H1 (cell line): ENCODE measurements around the gene CEP41. TPM values are rescaled to one million over a fixed set of nuclear protein-coding genes. Genes with fewer than 3 reads are reported as not detected.

Source experiments
- CTCF ChIA-PET: fragments of 300-600 bp; sonication (Branson Sonifier 250); formaldehyde crosslinking; loops from one replicate; lab custom pipeline; 2021; ENCODE audit not compliant: partially characterized antibody; lab: Charles Lee
- POLR2A ChIA-PET: fragments of 300-600 bp; sonication (Branson Sonifier 250); formaldehyde crosslinking; loops from one replicate; lab custom pipeline; 2021; ENCODE audit warnings: inconsistent platforms; ENCODE audit not compliant: partially characterized antibody; lab: Charles Lee
- DNase-seq, 2 experiments: peaks; one replicate each; pipeline versions ENCODE4 v3.0.0 to v3.0.0-alpha.2; 2010 to 2022; ENCODE audit warnings: low spot score in 2 of 2, low read depth in 1 of 2, mixed read lengths in 1 of 2
- FAIRE-seq: peaks from 2 replicates; lab custom pipeline; 2011; peaks lifted over from hg19 to GRCh38; lab: Jason Lieb, UNC
- H2AFZ ChIP-seq: 2 replicates; pipeline ENCODE4 v1.8.1; 2012; ENCODE audit warnings: low read length, inconsistent platforms
- H2AK5ac ChIP-seq: 2 replicates; pipeline ENCODE4 v1.6.1; 2013; ENCODE audit warnings: low read depth, low read length
- H2BK120ac ChIP-seq: replicated peaks from 2 replicates; pipeline ENCODE3; 2013; ENCODE audit warnings: low read depth, low read length, inconsistent platforms
- H2BK12ac ChIP-seq: 2 replicates; pipeline ENCODE4 v1.6.1; 2013; ENCODE audit warnings: low read depth, low read length
- H2BK15ac ChIP-seq: 2 replicates; pipeline ENCODE4 v1.6.1; 2013; ENCODE audit warnings: low read length
- H2BK20ac ChIP-seq: 2 replicates; pipeline ENCODE4 v1.6.1; 2013; ENCODE audit warnings: low read length
- H2BK5ac ChIP-seq: 2 replicates; pipeline ENCODE4 v1.6.1; 2013; ENCODE audit warnings: low read depth, low read length
- H3K14ac ChIP-seq: 2 replicates; pipeline ENCODE4 v1.6.1; 2013; ENCODE audit warnings: inconsistent platforms; ENCODE audit not compliant: insufficient read length
- H3K18ac ChIP-seq: 2 replicates; pipeline ENCODE4 v1.6.1; 2013; ENCODE audit warnings: low read length; ENCODE audit errors: extremely low read depth
- H3K23ac ChIP-seq: 2 replicates; pipeline ENCODE4 v1.6.1; 2013; ENCODE audit warnings: inconsistent platforms; ENCODE audit not compliant: insufficient read length
- H3K23me2 ChIP-seq: 2 replicates; pipeline ENCODE4 v1.6.1; 2013; ENCODE audit warnings: low read depth, low read length
- H3K27ac ChIP-seq: 2 replicates; pipeline ENCODE4 v1.6.1; 2011; ENCODE audit warnings: low read depth, low read length, inconsistent platforms
- H3K27me3 ChIP-seq, 4 experiments: replicated peaks in 1 of 4; 1 replicate in 1 of 4; 2 replicates in 3 of 4; pipeline versions ENCODE4 v1.6.1 to v1.8.1; 2011 to 2013; ENCODE audit warnings: low read length in 3 of 4, mild to moderate bottlenecking in 3 of 4, inconsistent platforms in 2 of 4, mixed read lengths in 2 of 4, moderate library complexity in 1 of 4; ENCODE audit not compliant: control insufficient read depth in 3 of 4, insufficient read depth in 3 of 4; ENCODE audit errors: extremely low read depth in 1 of 4
- H3K36me3 ChIP-seq, 4 experiments: 2 replicates each; pipeline versions ENCODE4 v1.6.1 to v1.8.1; 2011 to 2013; ENCODE audit warnings: mild to moderate bottlenecking in 4 of 4, low read length in 3 of 4, moderate library complexity in 2 of 4, control low read depth in 1 of 4, inconsistent platforms in 1 of 4; ENCODE audit not compliant: insufficient read depth in 4 of 4, control insufficient read depth in 2 of 4
- H3K4ac ChIP-seq: replicated peaks from 2 replicates; pipeline ENCODE3; 2013; ENCODE audit warnings: low read length, low read depth, mixed read lengths, inconsistent platforms; ENCODE audit not compliant: insufficient read length
- H3K4me1 ChIP-seq, 4 experiments: replicated peaks in 1 of 4; 1 replicate in 1 of 4; 2 replicates in 3 of 4; pipeline versions ENCODE4 v1.6.1 to v1.8.1; 2011 to 2013; ENCODE audit warnings: low read length in 3 of 4, inconsistent platforms in 2 of 4, mixed read lengths in 1 of 4; ENCODE audit not compliant: insufficient read depth in 4 of 4, control insufficient read depth in 3 of 4
- H3K4me2 ChIP-seq, 2 experiments: 2 replicates each; pipeline versions ENCODE4 v1.6.1 to v1.8.1; 2011 to 2013; ENCODE audit warnings: low read depth in 2 of 2, low read length in 2 of 2, control low read depth in 1 of 2, inconsistent platforms in 1 of 2, mild to moderate bottlenecking in 1 of 2; ENCODE audit not compliant: insufficient read depth in 1 of 2
- H3K4me3 ChIP-seq, 4 experiments: fragments of 200-600, 300-600 bp in 1 of 4; sonication (generic), shearing (Covaris generic), sonication (Bioruptor Twin) in 1 of 4; 2 replicates each; pipeline versions ENCODE4 v1.5.1 to v1.8.1; 2011 to 2016; ENCODE audit warnings: low read length in 4 of 4, low read depth in 3 of 4, control low read depth in 2 of 4, inconsistent platforms in 2 of 4, mild to moderate bottlenecking in 2 of 4, mixed read lengths in 1 of 4, moderate library complexity in 1 of 4; ENCODE audit not compliant: insufficient read depth in 2 of 4; ENCODE audit errors: extremely low read depth in 1 of 4
- H3K56ac ChIP-seq: replicated peaks from 2 replicates; pipeline ENCODE3; 2013; ENCODE audit warnings: low read depth, mild to moderate bottlenecking, mixed read lengths, low read length, inconsistent platforms; ENCODE audit not compliant: insufficient read length
- H3K79me1 ChIP-seq: 2 replicates; pipeline ENCODE4 v1.6.1; 2013; ENCODE audit warnings: low read depth, low read length, control low read depth
- H3K79me2 ChIP-seq, 2 experiments: 2 replicates each; pipeline versions ENCODE4 v1.6.1 to v1.8.1; 2012 to 2013; ENCODE audit warnings: low read length in 2 of 2, mild to moderate bottlenecking in 2 of 2, inconsistent platforms in 1 of 2; ENCODE audit not compliant: insufficient read depth in 2 of 2, control insufficient read depth in 1 of 2
- H3K9ac ChIP-seq, 4 experiments: replicated peaks in 1 of 4; 1 replicate in 1 of 4; 2 replicates in 3 of 4; pipeline versions ENCODE4 v1.6.1 to v1.8.1; 2011 to 2013; ENCODE audit warnings: low read depth in 3 of 4, low read length in 3 of 4, control low read depth in 2 of 4, mild to moderate bottlenecking in 2 of 4, moderate library complexity in 2 of 4, inconsistent platforms in 1 of 4; ENCODE audit errors: extremely low read depth in 1 of 4
- H3K9me3 ChIP-seq, 2 experiments: 2 replicates each; pipeline versions ENCODE4 v1.6.1 to v1.8.1; 2012 to 2013; ENCODE audit warnings: mild to moderate bottlenecking in 2 of 2, moderate library complexity in 2 of 2, control low read depth in 1 of 2, inconsistent platforms in 1 of 2, low read depth in 1 of 2, low read length in 1 of 2, mixed read lengths in 1 of 2; ENCODE audit not compliant: insufficient read depth in 2 of 2
- H4K20me1 ChIP-seq, 2 experiments: replicated peaks in 1 of 2; 2 replicates each; pipeline versions ENCODE3 to v1.8.1; 2011 to 2013; ENCODE audit warnings: inconsistent platforms in 2 of 2, low read length in 2 of 2, mild to moderate bottlenecking in 1 of 2; ENCODE audit not compliant: insufficient read depth in 2 of 2, control insufficient read depth in 1 of 2
- H4K5ac ChIP-seq: 2 replicates; pipeline ENCODE4 v1.6.1; 2013; ENCODE audit warnings: low read length, low read depth, mixed read lengths, inconsistent platforms; ENCODE audit not compliant: insufficient read length
- H4K8ac ChIP-seq: 2 replicates; pipeline ENCODE4 v1.8.0; 2013; ENCODE audit warnings: mild to moderate bottlenecking, moderate library complexity, low read length, inconsistent platforms; ENCODE audit not compliant: insufficient read depth; ENCODE audit errors: extremely low read depth
- H4K91ac ChIP-seq: replicated peaks from 2 replicates; pipeline ENCODE3; 2013; ENCODE audit warnings: low read length, mixed read lengths, inconsistent platforms; ENCODE audit not compliant: insufficient read length
- BRCA1 ChIP-seq: IDR thresholded peaks from 2 replicates; pipeline ENCODE4 v1.6.1; 2012; ENCODE audit warnings: low read depth, low read length, improper control_type of control experiment
- CHD2 ChIP-seq: IDR thresholded peaks from 2 replicates; pipeline ENCODE4 v1.6.1; 2012; ENCODE audit warnings: low read length, improper control_type of control experiment
- JUN ChIP-seq: IDR thresholded peaks from 2 replicates; pipeline ENCODE4 v1.6.1; 2011; ENCODE audit warnings: low read depth, mild to moderate bottlenecking, improper control_type of control experiment, low read length
- KDM4A ChIP-seq: IDR thresholded peaks from one replicate; pipeline ENCODE4 v1.7.1; 2012; ENCODE audit warnings: low read depth, mild to moderate bottlenecking, moderate library complexity, low read length, inconsistent platforms; ENCODE audit not compliant: severe bottlenecking
- POU5F1 ChIP-seq: IDR thresholded peaks from 2 replicates; pipeline ENCODE4 v1.6.1; 2011; ENCODE audit warnings: low read depth, mild to moderate bottlenecking, low read length, moderate library complexity
- SUZ12 ChIP-seq: fragments of 200-600 bp; sonication (generic); IDR thresholded peaks from 2 replicates; pipeline ENCODE4 v1.6.1; 2012; ENCODE audit warnings: mild to moderate bottlenecking, inconsistent platforms, low read length, moderate library complexity, mixed read lengths
- TCF12 ChIP-seq: IDR thresholded peaks from 2 replicates; pipeline ENCODE4 v1.6.1; 2011; ENCODE audit warnings: low read depth, mild to moderate bottlenecking, low read length
- whole genome bisulfite sequencing, 2 experiments: shearing (Covaris generic) in 1 of 2; methylation state at CpG; one replicate each; pipeline versions ENCODE4 v1.1.6 to v1.1.7; 2013 to 2015; ENCODE audit warnings: low lambda C conversion rate in 2 of 2, mixed read lengths in 2 of 2, inconsistent platforms in 1 of 2, low coverage in 1 of 2, missing lambda C conversion rate in 1 of 2; ENCODE audit not compliant: insufficient replicate concordance in 2 of 2, insufficient coverage in 1 of 2, insufficient read length in 1 of 2; ENCODE audit errors: extremely low coverage in 1 of 2, missing lambda C conversion rate in 1 of 2; 5-methylcytosine and 5-hydroxymethylcytosine counted together
- polyA plus RNA-seq, 7 experiments: library from polyadenylated mRNA; depleted of rRNA in 3 of 7; stranded (reverse) in 5 of 7; unstranded in 2 of 7; fragments of >200 nt in 5 of 7; fragments of 200-250 nt in 2 of 7; gene quantifications; 1 replicate in 5 of 7; 2 replicates in 1 of 7; 4 replicates in 1 of 7; pipeline versions ENCODE4 v1.2.1 to v1.2.3, GENCODE V29; 2011 to 2013; ENCODE audit warnings: missing spikeins in 2 of 7, mixed read lengths in 2 of 7
- total RNA-seq: library from RNA; stranded (reverse); fragmentation: NEBNext Ultra II Directional; extraction: Animal tissue kit (Norgen Biotek cat#: 25700); gene quantifications from 2 replicates; pipeline ENCODE4 v1.2.1, GENCODE V29; 2021

CEP41 gene
- total and polyA plus RNA-seq, 2 of the 8 experiments (the other 6 are each of a cell fraction or from before 2014, with no cell fraction given): 9.3 to 12.8 TPM

DNA sequence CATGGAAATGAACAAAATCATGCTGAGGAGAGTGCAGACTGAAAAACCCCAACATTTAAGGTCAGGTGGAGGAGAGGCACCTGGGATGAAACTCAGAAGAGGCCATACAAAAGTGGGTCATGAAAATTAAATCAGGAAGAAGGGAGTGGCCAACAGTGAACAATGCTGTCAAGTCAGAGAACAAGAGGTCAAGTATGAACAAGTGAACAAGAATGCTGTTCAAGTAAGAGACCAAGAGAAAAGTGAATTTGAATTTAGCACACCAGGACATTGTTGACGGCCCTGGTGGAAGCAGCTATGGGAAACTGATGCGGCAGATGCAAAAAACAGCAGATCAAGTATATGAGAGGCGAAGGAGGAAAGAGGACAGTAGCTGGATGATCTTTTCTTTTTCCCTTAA is 7.9 kb downstream of the CEP41 start:
- Histone ChIP-seq H3K79me2 (no peaks in the 10 kb centered on the region), H2BK15ac (no peak overlapping the region), H3K4ac (no peak overlapping the region), H2BK120ac (no peak overlapping the region), H4K20me1 (no peaks in the 10 kb centered on the region), H2BK12ac (no peak overlapping the region), H3K56ac (no peak overlapping the region), H4K8ac (no peak overlapping the region), H4K5ac (no peak overlapping the region), H3K4me3 (no peak overlapping the region), H4K91ac (no peak overlapping the region), H3K9ac (no peak overlapping the region), H3K23ac (no peak overlapping the region), H2BK20ac (no peak overlapping the region), H3K14ac (no peak overlapping the region), H3K4me2 (no peak overlapping the region), H2BK5ac (no peak overlapping the region), H2AFZ (no peak overlapping the region), H3K9me3 (no peaks in the 10 kb centered on the region), H3K27ac (no peak overlapping the region), H3K18ac (no peak overlapping the region), H3K4me1 (no peaks in the 10 kb centered on the region; a peak in 1 of 7 replicates), H3K27me3 (no peaks in the 10 kb centered on the region), H3K36me3 (no peaks in the 10 kb centered on the region), H2AK5ac (no peak overlapping the region), H3K79me1 (no peaks in the 10 kb centered on the region), H3K23me2 (no peaks in the 10 kb centered on the region; the same call in 1 of the 2 replicates)
- FAIRE-seq (no peak), DNase-seq (no peak)
- no peak for TF ChIP-seq KDM4A
- no peak for TF ChIP-seq JUN
- TF ChIP-seq POU5F1: no peak
- TF ChIP-seq TCF12: no peak
- no peak for TF ChIP-seq SUZ12
- no peak for TF ChIP-seq BRCA1
- TF ChIP-seq CHD2: no peak
- 81% methylated on average over 3 of the region's 3 CpGs; no CpG with 5 or more reads in 1 of the 2 experiments for WGBS, 2 experiments
- CTCF ChIA-PET: no interaction called here
- POLR2A ChIA-PET: no interaction called here
